ENCODE measurements around the gene MTHFD2. TPM values are rescaled to one million over a fixed set of nuclear protein-coding genes. Genes with fewer than 3 reads are reported as not detected.

MTHFD2 gene
- total and polyA plus RNA-seq, 2 donors (not counting 1 experiment from before 2014, with no cell fraction given): 9.5 to 18.0 TPM

GRCh38 chr2:74199871-74200305 is 1.5 kb downstream of the MTHFD2 start:
- peak overlapping the region; percentile 89 for H2AFZ ChIP-seq (ENCODE audit: insufficient read depth, low read depth, low read length, poor library complexity, severe bottlenecking)
- DNase-seq (no peak), ATAC-seq (ENCODE audit: low read depth) (no peak)
- Mint-ChIP-seq H3K4me3 (peak overlapping the region; percentile 98), H3K4me1 (peaks cover 29% of the 10 kb centered on the region), H3K27me3 (no peaks in the 10 kb centered on the region), H3K9me3 (ENCODE audit: insufficient read depth) (no peaks in the 10 kb centered on the region), H3K27ac (peak overlapping the region; percentile 85)
- peaks cover 14 to 23% of the 10 kb centered on the region in 2 donors for H3K4me1 ChIP-seq (ENCODE audit: control insufficient read depth in 2 of 2, insufficient read depth in 2 of 2, low read length in 2 of 2)
- 60% methylated on average over 5 of the region's 8 CpGs for WGBS (ENCODE audit: insufficient coverage)
- peak overlapping the region; percentile 81 for H3K9ac ChIP-seq (ENCODE audit: low read length)
- no peaks in the 10 kb centered on the region for H3K9me3 ChIP-seq (ENCODE audit: control extremely low read depth in 1 of 3, control insufficient read depth in 2 of 3, insufficient read depth in 1 of 3, low read length in 2 of 3)
- peaks cover 54% of the 10 kb centered on the region for H3K79me2 ChIP-seq (ENCODE audit: control insufficient read depth, insufficient read depth, low read length)
- peak overlapping the region; percentile 96 for H3K4me2 ChIP-seq (replicated peaks; ENCODE audit: low read depth, low read length, poor library complexity, severe bottlenecking)
- no peaks in the 10 kb centered on the region for H4K20me1 ChIP-seq (ENCODE audit: control insufficient read depth, insufficient read depth, low read length, poor library complexity, severe bottlenecking)
- peak overlapping the region; percentile 3 to 79 (median 74) for H3K4me3 ChIP-seq (ENCODE audit: control extremely low read depth in 1 of 5, extremely low read depth in 1 of 5, insufficient read depth in 1 of 5, low read depth in 2 of 5, low read length in 4 of 5)
- intact Hi-C loops (cut with micrococcal nuclease): loop anchor here (1.0 to 2.0 kb wide), 5 partner anchors 14 to 371 kb away; partner anchors contain the start of genes C2orf81, MOB1A and WDR54
- TF ChIP-seq CTCF (IDR thresholded peaks at IDR 0.05): no peak
- TF ChIP-seq EZH2 (IDR thresholded peaks at IDR 0.05; ENCODE audit: borderline replicate concordance, insufficient read depth, low read depth, low read length, poor library complexity, severe bottlenecking): no peak
- H3K36me3 ChIP-seq (replicated peaks in 1 of 2; ENCODE audit: control extremely low read depth in 1 of 2, control insufficient read depth in 1 of 2, extremely low read depth in 1 of 2, insufficient read depth in 2 of 2, low read length in 1 of 2): no peaks in the 10 kb centered on the region
- peak overlapping the region in 1 of 2 donors; percentile 96 for H3K27ac ChIP-seq (ENCODE audit: low read length in 2 of 2)
- POLR2A ChIA-PET: interaction anchor here (0.7 to 7.2 kb wide), 2 partner anchors 20 to 135 kb away, joined by 5 to 120 read pairs; partner anchors contain the start of gene MOB1A
- CTCF ChIA-PET: interaction anchor here (0.6 to 5.3 kb wide), 14 partner anchors 8 to 454 kb away, joined by 3 to 132 read pairs (median 5); partner anchors contain the start of genes BOLA3 and MOB1A
- no peaks in the 10 kb centered on the region for H3K27me3 ChIP-seq (replicated peaks in 1 of 4; ENCODE audit: control extremely low read depth in 1 of 4, control insufficient read depth in 3 of 4, insufficient read depth in 4 of 4, low read length in 3 of 4)

- Histone ChIP-seq H2AFZ (ENCODE audit: insufficient read depth, low read depth, low read length, poor library complexity, severe bottlenecking) (no peak overlapping the region), H3K9me3 (ENCODE audit: control extremely low read depth in 1 of 3, control insufficient read depth in 2 of 3, insufficient read depth in 1 of 3, low read length in 2 of 3) (no peaks in the 10 kb centered on the region), H3K27ac (ENCODE audit: low read length in 2 of 2) (no peak overlapping the region), H4K20me1 (ENCODE audit: control insufficient read depth, insufficient read depth, low read length, poor library complexity, severe bottlenecking) (no peaks in the 10 kb centered on the region), H3K4me3 (ENCODE audit: control extremely low read depth in 1 of 5, extremely low read depth in 1 of 5, insufficient read depth in 1 of 5, low read depth in 2 of 5, low read length in 4 of 5) (no peak overlapping the region), H3K9ac (ENCODE audit: low read length) (no peak overlapping the region), H3K4me1 (ENCODE audit: control insufficient read depth in 2 of 2, insufficient read depth in 2 of 2, low read length in 2 of 2) (peaks cover 24 to 36% of the 10 kb centered on the region in 2 donors), H3K27me3 (replicated peaks in 1 of 4; ENCODE audit: control extremely low read depth in 1 of 4, control insufficient read depth in 3 of 4, insufficient read depth in 4 of 4, low read length in 3 of 4) (no peaks in the 10 kb centered on the region), H3K36me3 (replicated peaks in 1 of 2; ENCODE audit: control extremely low read depth in 1 of 2, control insufficient read depth in 1 of 2, extremely low read depth in 1 of 2, insufficient read depth in 2 of 2, low read length in 1 of 2) (no peaks in the 10 kb centered on the region), H3K4me2 (replicated peaks; ENCODE audit: low read depth, low read length, poor library complexity, severe bottlenecking) (no peak overlapping the region), H3K79me2 (ENCODE audit: control insufficient read depth, insufficient read depth, low read length) (peaks cover 66% of the 10 kb centered on the region)
- POLR2A ChIA-PET: interaction anchor here (0.7 to 7.2 kb wide), 3 partner anchors 21 to 1105 kb away, joined by 3 to 120 read pairs (median 3); partner anchors contain the start of gene MOB1A
- H3K9me3 Mint-ChIP-seq (ENCODE audit: insufficient read depth): no peaks in the 10 kb centered on the region
- CTCF ChIA-PET: interaction anchor here (0.8 to 5.3 kb wide), 3 partner anchors 15 to 31 kb away, joined by 4 to 132 read pairs (median 4); partner anchors contain the start of gene MOB1A
- intact Hi-C loops (cut with micrococcal nuclease): no loop called here
- H3K27me3 Mint-ChIP-seq: no peaks in the 10 kb centered on the region
- no peak overlapping the region for H3K27ac Mint-ChIP-seq
- H3K4me3 Mint-ChIP-seq: no peak overlapping the region
- H3K4me1 Mint-ChIP-seq: peaks cover 41% of the 10 kb centered on the region
- no peak for TF ChIP-seq CTCF (IDR thresholded peaks at IDR 0.05)
- no peak for TF ChIP-seq EZH2 (IDR thresholded peaks at IDR 0.05; ENCODE audit: borderline replicate concordance, insufficient read depth, low read depth, low read length, poor library complexity, severe bottlenecking)
- ATAC-seq (ENCODE audit: low read depth) (no peak), DNase-seq (no peak)
- WGBS (ENCODE audit: insufficient coverage): 86% methylated on average over 1 of the region's 3 CpGs
Observed at GRCh38 chr2:74201196-74201595, 2.8 kb downstream of the MTHFD2 start.
